NCI-H2081 (cell line): ENCODE data around the gene DHX8.
"Not testable (repeated sequence)": the region's sequence is repeated elsewhere in the genome, so short reads cannot be mapped to it uniquely, and the experiment has no call there.

ENCODE experiments used
- DNase-seq, 2 experiments: peaks; one replicate each; lab custom pipeline; 2025; lab: John Stamatoyannopoulos, UW

Gene DHX8

GRCh38 chr17:43483674-43484551, at the start of gene DHX8:
TSS of gene DHX8 (plus strand) at chr17:43483975. CDS start at chr17:43484038, 63 bp downstream.
- DNase-seq, result peak; percentile 99

GRCh38 chr17:43434902-43435319, 48.9 kb upstream of the DHX8 start:
- no peak for DNase-seq

GRCh38 chr17:43437756-43438155, 46.0 kb upstream of the DHX8 start:
- no peak for DNase-seq

- DNase-seq, result no peak
Measured at GRCh38 chr17:43438626-43439025, 45.1 kb upstream of the DHX8 start.

GRCh38 chr17:43439041-43439440, 44.7 kb upstream of the DHX8 start:
- DNase-seq, result no peak

- no peak for DNase-seq
Measured at GRCh38 chr17:43442711-43443110, 41.1 kb upstream of the DHX8 start.

- DNase-seq, result no peak
Measured at GRCh38 chr17:43443381-43443780, 40.4 kb upstream of the DHX8 start.

GRCh38 chr17:43444223-43445008, 39.4 kb upstream of the DHX8 start:
- DNase-seq, result no peak

GRCh38 chr17:43445009-43445589, 38.7 kb upstream of the DHX8 start:
- DNase-seq, result no peak

- no peak for DNase-seq
Measured at GRCh38 chr17:43446773-43447172, 37.0 kb upstream of the DHX8 start.

GRCh38 chr17:43448720-43449469, 34.9 kb upstream of the DHX8 start:
- DNase-seq, result no peak

GRCh38 chr17:43449470-43450248, 34.1 kb upstream of the DHX8 start:
- no peak for DNase-seq

GRCh38 chr17:43450791-43451190, 33.0 kb upstream of the DHX8 start:
- DNase-seq, result not testable (repeated sequence)

- DNase-seq, result not testable (repeated sequence)
Measured at GRCh38 chr17:43451741-43452140, 32.0 kb upstream of the DHX8 start.

GRCh38 chr17:43453331-43453812, 30.4 kb upstream of the DHX8 start:
- no peak for DNase-seq

GRCh38 chr17:43454868-43455267, 28.9 kb upstream of the DHX8 start:
- DNase-seq, result no peak

- no peak for DNase-seq
Measured at GRCh38 chr17:43456029-43456428, 27.7 kb upstream of the DHX8 start.

- DNase-seq, result peak in 1 of 2 experiments; percentile 38
Measured at GRCh38 chr17:43456661-43457361, 27.0 kb upstream of the DHX8 start.

GRCh38 chr17:43457362-43457692, 26.4 kb upstream of the DHX8 start:
- DNase-seq, result no peak

- not testable (repeated sequence) for DNase-seq
Measured at GRCh38 chr17:43459878-43460277, 23.9 kb upstream of the DHX8 start.
